ENCODE data around the gene CNR2.
A peak's percentile ranks its signal among the peaks of the same experiment; 100 is the strongest.
"Not testable (repeated sequence)": the region's sequence is repeated elsewhere in the genome, so short reads cannot be mapped to it uniquely, and the experiment has no call there.

Gene CNR2

GRCh38 chr1:23913212-23913880 lies at the start of gene CNR2:
CNR2 (minus strand) TSS chr1:23913362; CDS start chr1:23875617, 37,745 bp downstream.
- no peak for DNase-seq (ENCODE audit: low read depth in 2 of 2)

GRCh38 chr1:23960291-23961020 lies 47.3 kb upstream of the CNR2 start:
- DNase-seq (ENCODE audit: low read depth in 2 of 2): no peak

GRCh38 chr1:23959461-23960290 lies 46.5 kb upstream of the CNR2 start, which contains the start of gene PNRC2:
PNRC2 (plus strand) TSS chr1:23959828; CDS start chr1:23961458, 1,630 bp downstream.
- DNase-seq (ENCODE audit: low read depth in 2 of 2): peak; percentile 94 to 95

- DNase-seq (ENCODE audit: low read depth in 2 of 2): peak; percentile 79 to 88
These were observed 45.8 kb upstream of the CNR2 start for GRCh38 chr1:23958810-23959460.

- not testable (repeated sequence) for DNase-seq (ENCODE audit: low read depth in 2 of 2)
These were observed 45.1 kb upstream of the CNR2 start for GRCh38 chr1:23958040-23958809.

GRCh38 chr1:23957096-23957495 lies 43.9 kb upstream of the CNR2 start:
- DNase-seq (ENCODE audit: low read depth in 2 of 2): no peak

- DNase-seq (ENCODE audit: low read depth in 2 of 2): no peak
These were observed 39.9 kb upstream of the CNR2 start for GRCh38 chr1:23953020-23953419.

GRCh38 chr1:23947366-23947765 lies 34.2 kb upstream of the CNR2 start:
- no peak for DNase-seq (ENCODE audit: low read depth in 2 of 2)

- no peak for DNase-seq (ENCODE audit: low read depth in 2 of 2)
These were observed 23.5 kb upstream of the CNR2 start for GRCh38 chr1:23936481-23937176.

- DNase-seq (ENCODE audit: low read depth in 2 of 2): no peak
These were observed 18.3 kb upstream of the CNR2 start for GRCh38 chr1:23931491-23931880.

- DNase-seq (ENCODE audit: low read depth in 2 of 2): no peak
These were observed 17.8 kb upstream of the CNR2 start for GRCh38 chr1:23930861-23931490.

- no peak for DNase-seq (ENCODE audit: low read depth in 2 of 2)
These were observed 17.1 kb upstream of the CNR2 start for GRCh38 chr1:23930270-23930669.

GRCh38 chr1:23928789-23929188 lies 15.6 kb upstream of the CNR2 start:
- DNase-seq (ENCODE audit: low read depth in 2 of 2): no peak

GRCh38 chr1:23927097-23927496 lies 13.9 kb upstream of the CNR2 start:
- no peak for DNase-seq (ENCODE audit: low read depth in 2 of 2)

- DNase-seq (ENCODE audit: low read depth in 2 of 2): no peak
These were observed 12.1 kb upstream of the CNR2 start for GRCh38 chr1:23925279-23925678.

GRCh38 chr1:23924601-23925000 lies 11.4 kb upstream of the CNR2 start:
- DNase-seq (ENCODE audit: low read depth in 2 of 2): no peak

GRCh38 chr1:23923592-23924499 lies 10.7 kb upstream of the CNR2 start:
- DNase-seq (ENCODE audit: low read depth in 2 of 2): no peak

- no peak for DNase-seq (ENCODE audit: low read depth in 2 of 2)
These were observed 9.3 kb upstream of the CNR2 start for GRCh38 chr1:23922321-23922943.

Measured in stimulated activated CD4-positive, alpha-beta T cell treated with anti-CD3 and anti-CD28 coated beads, Interleukin-12 subunit alpha, Interleukin-12 subunit beta, amount 100 ng/mL, for 24 hours (primary cell).